Esophagus squamous epithelium (tissue), 4 donors: Measurements from ENCODE around the gene PEX11A.

Source experiments
- CTCF ChIP-seq, 6 experiments: fragments of 450-650 bp in 4 of 6; fragments of 200-600 bp in 2 of 6; sonication (generic) in 2 of 6; IDR thresholded peaks; one replicate each; pipeline ENCODE4 v1.5.1; 2016 to 2019; ENCODE audit warnings: antibody characterized with exemption in 6 of 6, mild to moderate bottlenecking in 4 of 6, moderate library complexity in 4 of 6
- POLR2A ChIP-seq, 4 donors: fragments of 450-650 bp; IDR thresholded peaks; one replicate each; pipeline ENCODE4 v1.6.1; 2017; ENCODE audit warnings: antibody characterized with exemption in 4 of 4, mild to moderate bottlenecking in 4 of 4, moderate library complexity in 3 of 4

- peak; percentile 34 to 81 (median 71) for TF ChIP-seq CTCF (IDR thresholded peaks at IDR 0.05)
- TF ChIP-seq POLR2A (IDR thresholded peaks at IDR 0.05) = no peak
Observed at GRCh38 chr15:89647191-89647851, 43.2 kb downstream of the PEX11A start.
